ENCODE measurements around the gene GJA9.

The GJA9 gene

GRCh38 chr1:38829368-38829767 is 52.0 kb downstream of the GJA9 start:
- no peak for DNase-seq

GRCh38 chr1:38827318-38827717 is 54.1 kb downstream of the GJA9 start:
- DNase-seq = no peak

GRCh38 chr1:38826886-38827285 is 54.5 kb downstream of the GJA9 start:
- DNase-seq = no peak

- peak in 1 of 2 experiments; percentile 30 for DNase-seq
These were observed 55.1 kb downstream of the GJA9 start for GRCh38 chr1:38826262-38826661.

Measured in NCI-H2081 (cell line).